Smooth muscle cell (in vitro differentiated cells): ENCODE measurements around the gene CTU2. TPM values are rescaled to one million over a fixed set of nuclear protein-coding genes. Genes with fewer than 3 reads are reported as not detected.

Experiments
- DNase-seq: peaks from one replicate; lab custom pipeline; 2025; ENCODE audit not compliant: unreplicated experiment; lab: John Stamatoyannopoulos, UW
- H2AFZ ChIP-seq: fragments of 200-600 bp; sonication (generic); 2 replicates; pipeline ENCODE4 v1.6.0; 2016; ENCODE audit warnings: antibody characterized with exemption, low read depth, mild to moderate bottlenecking
- H3F3A ChIP-seq: fragments of 200-600 bp; sonication (generic); 2 replicates; pipeline ENCODE4 v1.6.0; 2017; ENCODE audit warnings: antibody characterized with exemption, low read depth
- H3K27ac ChIP-seq: fragments of 200-600 bp; sonication (generic); 2 replicates; pipeline ENCODE4 v1.5.1; 2016; ENCODE audit warnings: low read depth, mild to moderate bottlenecking
- H3K27me3 ChIP-seq: fragments of 200-600 bp; sonication (generic); 2 replicates; pipeline ENCODE4 v1.6.1; 2016; ENCODE audit warnings: low read depth, mild to moderate bottlenecking
- H3K36me3 ChIP-seq: fragments of 200-600 bp; sonication (generic); 2 replicates; pipeline ENCODE4 v1.5.1; 2016; ENCODE audit warnings: low read depth
- H3K4me1 ChIP-seq: fragments of 200-600 bp; sonication (generic); 2 replicates; pipeline ENCODE4 v1.5.1; 2016; ENCODE audit warnings: low read depth
- H3K4me2 ChIP-seq: fragments of 200-600 bp; sonication (generic); 2 replicates; pipeline ENCODE4 v1.6.0; 2016; ENCODE audit warnings: mild to moderate bottlenecking
- H3K4me3 ChIP-seq: fragments of 200-600 bp; sonication (generic); 2 replicates; pipeline ENCODE4 v1.5.1; 2016; ENCODE audit warnings: mild to moderate bottlenecking
- H3K79me2 ChIP-seq: fragments of 200-600 bp; sonication (generic); 2 replicates; pipeline ENCODE4 v1.6.0; 2016; ENCODE audit warnings: low read depth, mild to moderate bottlenecking
- H3K9ac ChIP-seq: fragments of 200-600 bp; sonication (generic); 2 replicates; pipeline ENCODE4 v1.6.0; 2016; ENCODE audit warnings: low read depth
- H3K9me3 ChIP-seq: fragments of 200-600 bp; sonication (generic); replicated peaks from 2 replicates; pipeline ENCODE4 v1.5.1; 2016; ENCODE audit warnings: low read depth
- H4K20me1 ChIP-seq: fragments of 200-600 bp; sonication (generic); 2 replicates; pipeline ENCODE4 v1.6.0; 2016; ENCODE audit warnings: low read depth
- CTCF ChIP-seq: fragments of 200-600 bp; sonication (generic); IDR thresholded peaks from 2 replicates; pipeline ENCODE4 v1.5.1; 2017; ENCODE audit warnings: borderline replicate concordance, mild to moderate bottlenecking, antibody characterized with exemption; ENCODE audit not compliant: insufficient read depth, poor library complexity, severe bottlenecking
- WGBS: methylation state at CpG from one replicate; pipeline ENCODE4 v1.1.7; 2016; ENCODE audit warnings: low lambda C conversion rate; 5-methylcytosine and 5-hydroxymethylcytosine counted together
- polyA plus RNA-seq: library from polyadenylated mRNA; unstranded; fragments of >200 nt; fragmentation: Nextera tagmentation; extraction: Ambion mirVana; gene quantifications from 2 replicates; pipeline ENCODE4 v1.2.1, GENCODE V29; 2016
- total RNA-seq: library from RNA; depleted of rRNA; stranded (reverse); fragments of >200 nt; gene quantifications from 2 replicates; pipeline ENCODE4 v1.2.3, GENCODE V29; 2014

Gene CTU2
- total and polyA plus RNA-seq, 2 experiments from 2014 or later: 5.8 to 21.3 TPM

GRCh38 chr16:88681084-88681680 is 25.1 kb upstream of the CTU2 start:
- H4K20me1 ChIP-seq: no peaks in the 10 kb centered on the region
- H3K27ac ChIP-seq: no peak overlapping the region
- peaks cover 9% of the 10 kb centered on the region for H3K4me1 ChIP-seq
- H3K4me2 ChIP-seq: no peak overlapping the region
- H3K27me3 ChIP-seq: peaks cover 26% of the 10 kb centered on the region
- 82% methylated on average over 29 of the region's 31 CpGs for WGBS
- no peak for DNase-seq
- H3F3A ChIP-seq: no peaks in the 10 kb centered on the region
- H3K9ac ChIP-seq: no peak overlapping the region
- no peaks in the 10 kb centered on the region for H3K36me3 ChIP-seq
- no peak overlapping the region for H3K4me3 ChIP-seq
- H3K79me2 ChIP-seq: no peaks in the 10 kb centered on the region
- TF ChIP-seq CTCF: no peak
- no peak overlapping the region for H2AFZ ChIP-seq
- H3K9me3 ChIP-seq: no peaks in the 10 kb centered on the region

- no peaks in the 10 kb centered on the region for H3F3A ChIP-seq
- H4K20me1 ChIP-seq: no peaks in the 10 kb centered on the region
- no peaks in the 10 kb centered on the region for H3K36me3 ChIP-seq
- WGBS: 81% methylated on average over 21 of the region's 21 CpGs
- no peak overlapping the region for H3K27ac ChIP-seq
- no peaks in the 10 kb centered on the region for H3K9me3 ChIP-seq
- no peak overlapping the region for H2AFZ ChIP-seq
- TF ChIP-seq CTCF: no peak
- H3K27me3 ChIP-seq: peaks cover 27% of the 10 kb centered on the region
- H3K4me2 ChIP-seq: no peak overlapping the region
- no peak for DNase-seq
- no peak overlapping the region for H3K4me3 ChIP-seq
- peaks cover 9% of the 10 kb centered on the region for H3K4me1 ChIP-seq
- no peak overlapping the region for H3K9ac ChIP-seq
- no peaks in the 10 kb centered on the region for H3K79me2 ChIP-seq
These were observed 24.4 kb upstream of the CTU2 start for GRCh38 chr16:88681709-88682451.

- H3K27me3 ChIP-seq: peaks cover 33% of the 10 kb centered on the region
- no peak overlapping the region for H3K4me2 ChIP-seq
These were observed 21.6 kb upstream of the CTU2 start for GRCh38 chr16:88684569-88685155.

More at GRCh38 chr16:88684569-88685155, 21.6 kb upstream of the CTU2 start:
- H2AFZ ChIP-seq: no peak overlapping the region
- H3K9me3 ChIP-seq: no peaks in the 10 kb centered on the region
- TF ChIP-seq CTCF: no peak
- WGBS: 86% methylated on average over 15 of the region's 15 CpGs
- H4K20me1 ChIP-seq: no peaks in the 10 kb centered on the region
- H3K36me3 ChIP-seq: no peaks in the 10 kb centered on the region
- H3K9ac ChIP-seq: no peak overlapping the region
- no peak for DNase-seq
- H3K4me3 ChIP-seq: no peak overlapping the region
- H3F3A ChIP-seq: no peaks in the 10 kb centered on the region
- no peaks in the 10 kb centered on the region for H3K79me2 ChIP-seq
- H3K27ac ChIP-seq: no peak overlapping the region
- peaks cover 14% of the 10 kb centered on the region for H3K4me1 ChIP-seq
